Osteoblast (primary cell): ENCODE measurements around the gene SERTAD1. TPM values are rescaled to one million over a fixed set of nuclear protein-coding genes. Genes with fewer than 3 reads are reported as not detected.

Experiments used
- DNase-seq: peaks from one replicate; pipeline ENCODE4 v3.0.0; 2011; ENCODE audit warnings: low spot score, mixed read lengths; ENCODE audit not compliant: insufficient read length; ENCODE audit errors: missing footprints
- H2AFZ ChIP-seq: 2 replicates; pipeline ENCODE4 v1.6.0; 2011; ENCODE audit warnings: mild to moderate bottlenecking, low read length
- H3K27ac ChIP-seq: 2 replicates; pipeline ENCODE4 v1.5.1; 2011; ENCODE audit warnings: mild to moderate bottlenecking, low read depth, low read length, moderate library complexity
- H3K27me3 ChIP-seq: 2 replicates; pipeline ENCODE4 v1.6.0; 2012; ENCODE audit warnings: mild to moderate bottlenecking, control low read depth, inconsistent platforms, low read length, moderate library complexity; ENCODE audit not compliant: insufficient read depth
- H3K36me3 ChIP-seq: 2 replicates; pipeline ENCODE4 v1.5.1; 2011; ENCODE audit warnings: mild to moderate bottlenecking, low read length, control low read depth, moderate library complexity; ENCODE audit not compliant: insufficient read depth
- H3K4me1 ChIP-seq: 2 replicates; pipeline ENCODE4 v1.5.1; 2011; ENCODE audit warnings: mild to moderate bottlenecking, low read length, control low read depth, moderate library complexity; ENCODE audit not compliant: insufficient read depth
- H3K4me2 ChIP-seq: 2 replicates; pipeline ENCODE4 v1.6.0; 2011; ENCODE audit warnings: mild to moderate bottlenecking, low read length; ENCODE audit not compliant: insufficient read depth
- H3K4me3 ChIP-seq: fragments of 200-600 bp; sonication (generic); 3 replicates; pipeline ENCODE4 v1.5.1; 2012; ENCODE audit warnings: mild to moderate bottlenecking, low read length, inconsistent platforms; ENCODE audit not compliant: insufficient read depth
- H3K79me2 ChIP-seq: 2 replicates; pipeline ENCODE4 v1.6.0; 2012; ENCODE audit warnings: mild to moderate bottlenecking, low read length, control low read depth, inconsistent platforms; ENCODE audit not compliant: insufficient read depth
- H3K9me3 ChIP-seq: 2 replicates; pipeline ENCODE4 v1.5.1; 2011; ENCODE audit warnings: low read depth, low read length, control low read depth
- H4K20me1 ChIP-seq: 2 replicates; pipeline ENCODE4 v1.6.0; 2012; ENCODE audit warnings: mild to moderate bottlenecking, low read length, control low read depth; ENCODE audit not compliant: insufficient read depth
- total RNA-seq: library from RNA; depleted of rRNA; stranded (reverse); fragments of >200 nt; gene quantifications from 2 replicates; pipeline ENCODE4 v1.2.3, GENCODE V29; 2012
- TF ChIP-seq, protein P1 (sequence below): IDR thresholded peaks from 2 replicates; pipeline ENCODE4 v1.5.1; 2011; ENCODE audit warnings: mild to moderate bottlenecking, low read depth, low read length, moderate library complexity; ENCODE audit errors: extremely low read depth

Gene SERTAD1
- total RNA-seq, 1 donor: 15.2 TPM

DNA sequence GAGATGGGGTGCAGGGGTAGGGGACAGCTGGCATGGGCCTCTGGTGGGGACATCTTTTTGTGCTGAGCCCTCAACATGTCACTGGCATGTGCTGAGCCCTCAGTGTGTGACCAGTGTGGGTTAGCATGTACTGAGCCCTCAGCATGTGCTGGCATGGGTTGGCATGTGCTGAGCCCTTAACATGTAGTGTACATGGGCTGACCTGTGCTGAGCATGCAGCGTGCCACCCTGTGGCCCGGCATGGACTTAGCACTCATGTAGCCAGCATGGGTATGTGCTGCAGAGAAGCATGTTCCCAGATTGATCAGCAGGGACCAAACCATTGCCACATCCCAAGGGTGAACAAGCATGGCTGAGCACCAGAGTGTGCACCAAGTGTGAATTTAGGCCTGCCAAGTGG is 47.3 kb downstream of the SERTAD1 start:
- TF ChIP-seq, protein P1, sequence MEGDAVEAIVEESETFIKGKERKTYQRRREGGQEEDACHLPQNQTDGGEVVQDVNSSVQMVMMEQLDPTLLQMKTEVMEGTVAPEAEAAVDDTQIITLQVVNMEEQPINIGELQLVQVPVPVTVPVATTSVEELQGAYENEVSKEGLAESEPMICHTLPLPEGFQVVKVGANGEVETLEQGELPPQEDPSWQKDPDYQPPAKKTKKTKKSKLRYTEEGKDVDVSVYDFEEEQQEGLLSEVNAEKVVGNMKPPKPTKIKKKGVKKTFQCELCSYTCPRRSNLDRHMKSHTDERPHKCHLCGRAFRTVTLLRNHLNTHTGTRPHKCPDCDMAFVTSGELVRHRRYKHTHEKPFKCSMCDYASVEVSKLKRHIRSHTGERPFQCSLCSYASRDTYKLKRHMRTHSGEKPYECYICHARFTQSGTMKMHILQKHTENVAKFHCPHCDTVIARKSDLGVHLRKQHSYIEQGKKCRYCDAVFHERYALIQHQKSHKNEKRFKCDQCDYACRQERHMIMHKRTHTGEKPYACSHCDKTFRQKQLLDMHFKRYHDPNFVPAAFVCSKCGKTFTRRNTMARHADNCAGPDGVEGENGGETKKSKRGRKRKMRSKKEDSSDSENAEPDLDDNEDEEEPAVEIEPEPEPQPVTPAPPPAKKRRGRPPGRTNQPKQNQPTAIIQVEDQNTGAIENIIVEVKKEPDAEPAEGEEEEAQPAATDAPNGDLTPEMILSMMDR: no peak
- peak; percentile 60 for DNase-seq
- H4K20me1 ChIP-seq: peaks cover 3% of the 10 kb centered on the region

DNA sequence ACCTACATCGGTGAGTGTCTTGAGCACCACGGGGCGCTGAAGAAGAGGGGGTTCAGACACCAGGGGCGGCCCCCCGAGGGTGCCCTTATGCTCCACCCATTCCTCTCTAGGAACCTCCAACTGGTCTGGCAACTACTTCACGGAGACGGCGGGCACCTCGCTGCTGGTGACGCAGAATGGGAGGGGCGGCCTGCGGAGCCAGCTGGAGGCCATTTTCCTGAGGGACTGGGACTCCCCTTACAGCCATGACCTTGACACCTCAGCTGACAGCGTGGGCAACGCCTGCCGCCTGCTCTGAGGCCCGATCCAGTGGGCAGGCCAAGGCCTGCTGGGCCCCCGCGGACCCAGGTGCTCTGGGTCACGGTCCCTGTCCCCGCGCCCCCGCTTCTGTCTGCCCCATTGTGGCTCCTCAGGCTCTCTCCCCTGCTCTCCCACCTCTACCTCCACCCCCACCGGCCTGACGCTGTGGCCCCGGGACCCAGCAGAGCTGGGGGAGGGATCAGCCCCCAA is 47.9 kb downstream of the SERTAD1 start:
- H3K9me3 ChIP-seq: no peaks in the 10 kb centered on the region
- TF ChIP-seq, protein P1: no peak

More for the DNA sequence above, 47.3 kb downstream of the SERTAD1 start:
- Histone ChIP-seq H3K27ac (no peak overlapping the region), H3K4me2 (no peak overlapping the region), H3K36me3 (peaks cover 9% of the 10 kb centered on the region), H2AFZ (no peak overlapping the region), H3K4me3 (no peak overlapping the region), H3K9me3 (no peaks in the 10 kb centered on the region), H3K79me2 (no peaks in the 10 kb centered on the region), H3K27me3 (no peaks in the 10 kb centered on the region), H3K4me1 (no peaks in the 10 kb centered on the region)

DNA sequence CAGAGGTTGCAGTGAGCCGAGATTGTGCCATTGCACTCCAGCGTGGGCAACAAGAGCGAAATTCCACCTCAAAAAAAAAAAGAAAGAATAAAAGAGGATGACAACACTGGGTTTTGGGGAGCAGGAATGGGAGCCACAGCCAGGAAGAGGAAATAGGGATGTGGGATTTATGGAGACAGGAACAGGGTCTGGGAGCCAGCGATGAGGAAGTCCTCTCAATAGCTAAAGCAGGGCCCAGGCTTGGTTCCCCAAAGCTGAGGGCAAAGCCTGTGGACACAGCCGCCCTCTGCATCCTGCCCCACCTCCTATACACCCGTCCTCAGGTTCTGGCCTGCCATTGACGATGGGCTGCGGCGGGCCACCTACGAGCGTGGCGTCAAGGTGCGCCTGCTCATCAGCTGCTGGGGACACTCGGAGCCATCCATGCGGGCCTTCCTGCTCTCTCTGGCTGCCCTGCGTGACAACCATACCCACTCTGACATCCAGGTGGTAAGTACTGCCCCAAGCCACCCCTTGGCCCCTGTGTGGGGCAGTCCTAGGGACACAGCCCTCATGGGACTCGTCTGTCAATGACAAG is 49.4 kb downstream of the SERTAD1 start:
- no peaks in the 10 kb centered on the region for H3K9me3 ChIP-seq
- no peak overlapping the region for H3K4me3 ChIP-seq
- TF ChIP-seq, protein P1: no peak
- H3K36me3 ChIP-seq: peaks cover 24% of the 10 kb centered on the region
- no peak overlapping the region for H2AFZ ChIP-seq
- no peaks in the 10 kb centered on the region for H3K4me1 ChIP-seq
- H3K4me2 ChIP-seq: no peak overlapping the region
- DNase-seq: peak; percentile 62
- H3K79me2 ChIP-seq: no peaks in the 10 kb centered on the region
- H4K20me1 ChIP-seq: peaks cover 6% of the 10 kb centered on the region
- no peaks in the 10 kb centered on the region for H3K27me3 ChIP-seq
- H3K27ac ChIP-seq: no peak overlapping the region

More for the DNA sequence above, 47.9 kb downstream of the SERTAD1 start:
- Histone ChIP-seq H3K4me3 (no peak overlapping the region), H3K4me1 (no peaks in the 10 kb centered on the region), H3K27me3 (no peaks in the 10 kb centered on the region), H3K36me3 (peaks cover 13% of the 10 kb centered on the region), H3K4me2 (no peak overlapping the region), H3K79me2 (no peaks in the 10 kb centered on the region), H2AFZ (no peak overlapping the region), H4K20me1 (peaks cover 3% of the 10 kb centered on the region), H3K27ac (no peak overlapping the region)
- peak; percentile 39 for DNase-seq

DNA sequence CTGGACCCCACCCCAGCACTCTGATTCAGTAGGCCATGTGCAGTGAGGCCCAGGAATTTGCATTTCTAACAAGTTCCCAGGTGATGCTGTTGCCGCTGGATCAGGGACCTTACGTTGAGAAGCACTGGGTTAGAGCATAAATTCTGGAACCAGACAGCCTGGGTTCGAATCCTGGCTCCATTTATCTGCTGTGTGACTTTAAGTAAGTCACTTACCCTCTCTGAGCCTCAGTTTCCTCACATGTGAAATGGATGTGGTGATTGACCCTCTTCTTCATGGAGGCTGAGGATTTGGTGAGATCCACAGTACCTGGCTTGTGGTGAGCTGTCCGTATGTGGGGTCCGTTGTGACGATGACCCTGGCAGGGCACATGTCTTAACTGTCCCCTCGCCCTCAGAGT is 51.7 kb downstream of the SERTAD1 start:
- Histone ChIP-seq H3K4me2 (no peak overlapping the region), H2AFZ (no peak overlapping the region), H3K4me1 (no peaks in the 10 kb centered on the region), H3K9me3 (no peaks in the 10 kb centered on the region), H3K36me3 (peaks cover 45% of the 10 kb centered on the region), H3K27me3 (no peaks in the 10 kb centered on the region), H4K20me1 (peaks cover 7% of the 10 kb centered on the region), H3K79me2 (no peaks in the 10 kb centered on the region), H3K27ac (no peak overlapping the region), H3K4me3 (no peak overlapping the region)
- DNase-seq: no peak
- TF ChIP-seq, protein P1: no peak
